Bronchial smooth muscle cell (primary cell): ENCODE data around the gene POLR3E. TPM values are rescaled to one million over a fixed set of nuclear protein-coding genes. Genes with fewer than 3 reads are reported as not detected.

Experiments
- total RNA-seq: library from RNA; depleted of rRNA; stranded (reverse); fragments of >200 nt; gene quantifications from 2 replicates; pipeline ENCODE4 v1.2.1, GENCODE V29; 2014

The POLR3E gene, protein sequence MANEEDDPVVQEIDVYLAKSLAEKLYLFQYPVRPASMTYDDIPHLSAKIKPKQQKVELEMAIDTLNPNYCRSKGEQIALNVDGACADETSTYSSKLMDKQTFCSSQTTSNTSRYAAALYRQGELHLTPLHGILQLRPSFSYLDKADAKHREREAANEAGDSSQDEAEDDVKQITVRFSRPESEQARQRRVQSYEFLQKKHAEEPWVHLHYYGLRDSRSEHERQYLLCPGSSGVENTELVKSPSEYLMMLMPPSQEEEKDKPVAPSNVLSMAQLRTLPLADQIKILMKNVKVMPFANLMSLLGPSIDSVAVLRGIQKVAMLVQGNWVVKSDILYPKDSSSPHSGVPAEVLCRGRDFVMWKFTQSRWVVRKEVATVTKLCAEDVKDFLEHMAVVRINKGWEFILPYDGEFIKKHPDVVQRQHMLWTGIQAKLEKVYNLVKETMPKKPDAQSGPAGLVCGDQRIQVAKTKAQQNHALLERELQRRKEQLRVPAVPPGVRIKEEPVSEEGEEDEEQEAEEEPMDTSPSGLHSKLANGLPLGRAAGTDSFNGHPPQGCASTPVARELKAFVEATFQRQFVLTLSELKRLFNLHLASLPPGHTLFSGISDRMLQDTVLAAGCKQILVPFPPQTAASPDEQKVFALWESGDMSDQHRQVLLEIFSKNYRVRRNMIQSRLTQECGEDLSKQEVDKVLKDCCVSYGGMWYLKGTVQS
- total RNA-seq = 20.3 and 45.2 TPM in 2 replicates

DNA sequence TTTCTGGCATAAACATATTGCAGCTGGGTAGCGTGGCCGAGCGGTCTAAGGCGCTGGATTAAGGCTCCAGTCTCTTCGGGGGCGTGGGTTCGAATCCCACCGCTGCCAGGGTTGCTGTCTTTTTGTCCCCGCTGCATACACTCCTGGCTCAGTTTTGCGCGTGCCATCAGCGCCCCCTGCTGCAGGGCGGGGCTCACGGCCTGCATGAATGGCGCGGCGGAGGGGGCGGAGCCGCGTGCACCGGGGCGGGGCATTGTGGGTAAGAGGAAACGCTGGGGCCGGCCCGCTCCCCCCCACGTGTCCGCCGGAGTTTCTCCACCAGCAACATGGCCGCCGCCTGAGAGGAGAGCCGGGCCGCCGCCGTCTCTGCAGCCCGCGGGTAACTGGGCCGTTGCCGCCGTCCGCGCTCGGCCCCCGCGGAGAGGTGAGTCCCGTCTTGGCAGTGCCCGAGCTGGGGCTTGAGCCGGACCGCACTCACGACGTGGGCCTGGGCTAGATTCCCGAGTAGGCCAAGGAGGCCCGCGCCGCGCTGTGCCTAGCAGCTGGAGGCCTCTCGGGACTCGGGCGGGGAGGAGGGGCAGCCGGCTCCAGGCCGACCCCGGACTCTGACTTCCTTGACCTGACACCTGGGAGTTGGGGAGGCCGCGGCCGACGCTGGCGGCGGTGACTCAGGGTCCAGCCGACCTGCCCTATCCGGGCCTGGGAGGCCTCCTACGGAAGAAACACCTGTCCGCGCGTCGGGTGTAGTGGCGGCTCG lies at the start of gene POLR3E:
Gene POLR3E (plus strand): TSS at position 296 of the 757 bp plus-strand sequence. CDS start 5,560 bp downstream, outside the sequence.

DNA sequence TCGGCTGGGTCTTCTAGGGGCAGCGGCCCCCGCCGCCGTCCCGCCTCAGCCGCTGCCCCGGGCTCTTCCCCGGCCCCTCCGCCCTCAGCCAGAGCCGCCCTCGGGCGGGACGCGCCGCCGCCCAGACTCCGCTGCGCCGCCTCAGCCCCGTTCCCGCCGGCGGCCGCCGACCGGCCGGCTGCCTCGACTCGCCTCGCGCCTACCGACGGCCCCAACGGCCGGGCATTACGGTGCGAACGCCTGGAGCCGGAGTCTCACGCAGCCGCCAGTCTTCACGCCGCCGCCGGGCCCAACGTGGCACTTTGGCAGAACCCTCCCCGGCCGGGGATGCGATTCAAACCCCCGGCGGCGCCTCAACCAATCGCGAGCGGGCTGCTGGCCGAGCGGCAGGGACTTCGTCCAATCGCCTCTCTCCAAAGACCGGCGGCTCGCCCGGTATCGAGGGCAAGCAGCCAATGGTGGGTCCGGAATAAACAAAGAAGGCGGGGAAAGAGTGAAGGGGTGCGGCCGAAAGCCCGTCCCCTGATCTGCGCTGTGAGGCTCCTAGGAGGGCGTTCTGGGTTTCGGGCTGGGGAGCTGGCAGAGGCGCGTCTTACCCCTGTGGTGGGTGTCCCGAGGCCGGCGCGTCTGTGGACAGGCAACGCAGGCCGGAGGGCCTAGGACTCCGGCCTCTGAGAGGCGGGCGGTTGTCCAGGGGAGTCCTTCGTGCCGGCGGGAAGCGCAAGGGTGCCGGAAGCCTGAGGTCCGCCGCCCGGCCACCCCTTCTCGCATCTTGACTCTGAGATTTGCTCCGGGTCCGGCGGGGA lies 77.3 kb downstream of the POLR3E start, which contains the start of gene CDR2:
Gene CDR2 (minus strand): TSS at position 309 of the 806 bp plus-strand sequence. CDS start 310 bp downstream, outside the sequence.

Other genes starting within 250 kb of the POLR3E start
- gene VWA3A, start 204.9 kb upstream of the POLR3E start, total RNA-seq = under 0.01 and 0.09 TPM in 2 replicates
- gene SDR42E2, start 134.9 kb upstream of the POLR3E start, total RNA-seq = under 0.01 TPM in 1 of 2 replicates, not detected in the other
- 22.1 and 28.9 TPM in 2 replicates for gene EEF2K, start 91.1 kb upstream of the POLR3E start, total RNA-seq
- 27.9 and 35.8 TPM in 2 replicates for gene CDR2, start 77.2 kb downstream of the POLR3E start, total RNA-seq
- gene NPIPB5, start 213.5 kb downstream of the POLR3E start, total RNA-seq = 53.9 and 54.5 TPM in 2 replicates